Right hindlimb (tissue), 1 donor: ENCODE results near the gene SCRN1.
A peak's percentile ranks its signal among the peaks of the same experiment; 100 is the strongest.

Experiments
- DNase-seq: peaks from one replicate; pipeline ENCODE4 v3.0.0-alpha.2; 2018

Gene SCRN1

DNA sequence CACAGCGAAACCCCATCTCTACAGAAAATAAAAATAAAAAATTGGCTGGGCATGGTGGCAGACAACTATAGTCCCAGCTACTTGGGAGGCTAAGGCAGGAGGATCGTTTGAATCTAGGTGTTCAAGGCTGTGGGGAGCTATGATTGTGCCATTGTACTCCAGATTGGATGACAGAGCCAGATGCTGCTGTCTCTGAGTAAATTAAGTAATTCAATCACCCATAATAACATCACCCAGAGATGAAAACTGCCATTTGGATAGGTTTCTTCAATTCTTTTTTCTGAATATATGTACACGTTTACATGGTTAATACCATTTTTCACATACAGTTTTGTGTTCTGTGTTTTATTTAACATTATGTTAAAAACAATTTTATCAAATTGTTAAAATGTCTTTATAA, 104.0 kb downstream of the SCRN1 start:
- DNase-seq, result no peak

- DNase-seq, result peak; percentile 45
Measured at GRCh38 chr7:29884399-29885272, 105.0 kb downstream of the SCRN1 start.

GRCh38 chr7:29883462-29884398, 105.9 kb downstream of the SCRN1 start:
- DNase-seq, result no peak

GRCh38 chr7:29882481-29882880, 107.1 kb downstream of the SCRN1 start:
- DNase-seq, result no peak

- no peak for DNase-seq
Measured at GRCh38 chr7:29881724-29882123, 107.9 kb downstream of the SCRN1 start.

- peak; percentile 43 for DNase-seq
Measured at GRCh38 chr7:29879609-29880008, 110.0 kb downstream of the SCRN1 start.

GRCh38 chr7:29878081-29878688, 111.4 kb downstream of the SCRN1 start:
- peak; percentile 38 for DNase-seq

DNA sequence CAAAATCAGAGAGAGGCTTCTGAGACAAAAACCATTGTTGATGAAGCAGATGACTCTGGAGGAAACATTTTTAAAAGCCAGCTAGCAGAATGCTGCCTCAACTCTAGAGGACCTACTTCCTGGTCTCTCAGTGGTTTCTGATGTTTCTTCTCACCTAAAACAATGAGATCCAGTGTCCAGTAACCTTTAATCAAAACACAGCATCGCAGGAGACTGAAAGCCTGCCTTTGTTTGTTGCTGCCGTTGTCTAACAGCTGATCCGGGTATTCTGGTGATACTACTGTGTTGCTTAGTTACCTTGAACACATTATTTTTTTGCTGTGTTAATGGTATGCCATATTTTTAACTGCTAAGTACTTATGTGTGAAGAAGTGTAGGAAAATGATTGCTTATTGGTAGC, 112.4 kb downstream of the SCRN1 start:
- DNase-seq, result no peak

DNA sequence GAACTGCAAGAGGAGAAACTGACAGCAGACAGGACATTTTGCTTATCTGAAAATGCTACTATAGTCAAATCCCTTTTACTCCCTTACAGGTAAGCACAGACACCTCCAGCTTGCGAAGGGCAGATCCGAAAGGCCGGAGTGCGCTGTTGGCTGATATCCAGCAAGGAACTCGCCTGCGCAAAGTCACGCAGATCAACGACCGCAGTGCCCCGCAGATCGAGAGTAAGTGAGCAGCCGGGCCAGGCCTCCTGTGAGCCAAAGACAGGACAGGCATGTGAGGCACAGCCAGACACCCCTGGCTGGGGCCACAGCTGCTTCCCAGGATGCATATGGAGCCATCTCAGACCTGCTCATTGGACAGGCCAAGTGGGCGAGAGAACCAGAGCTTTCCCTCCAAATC, 113.9 kb downstream of the SCRN1 start:
- no peak for DNase-seq

DNA sequence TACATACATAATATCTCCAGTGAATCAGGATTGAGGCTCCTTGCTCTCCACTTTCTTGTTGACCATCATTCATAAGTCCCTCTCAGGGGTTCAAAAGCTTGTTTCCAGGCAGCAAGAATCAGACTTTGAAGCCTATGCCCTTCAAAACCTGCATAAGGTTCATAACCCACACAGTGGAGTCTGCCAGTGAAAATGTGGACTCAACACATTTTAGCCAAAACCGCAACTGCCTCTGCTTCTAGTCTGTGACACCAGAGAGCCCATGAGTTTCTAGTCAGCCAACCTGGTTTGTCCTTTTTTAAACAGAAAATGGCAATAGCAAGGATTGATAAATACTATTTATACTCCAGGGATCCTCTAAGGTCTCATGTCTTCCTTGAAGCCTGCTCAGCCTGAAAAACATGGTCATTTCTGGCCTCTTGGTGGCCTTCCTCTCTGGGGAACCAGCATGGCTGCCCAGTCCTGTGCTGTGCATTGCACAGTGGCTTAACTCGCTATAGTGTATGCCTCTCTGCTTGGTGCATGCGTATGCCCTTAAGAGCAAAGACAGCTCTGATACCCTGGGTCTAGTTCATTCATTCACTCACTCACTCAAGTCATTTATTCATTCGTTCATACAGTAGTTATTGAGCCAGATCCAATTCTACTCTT, 115.8 kb downstream of the SCRN1 start:
- no peak for DNase-seq

DNA sequence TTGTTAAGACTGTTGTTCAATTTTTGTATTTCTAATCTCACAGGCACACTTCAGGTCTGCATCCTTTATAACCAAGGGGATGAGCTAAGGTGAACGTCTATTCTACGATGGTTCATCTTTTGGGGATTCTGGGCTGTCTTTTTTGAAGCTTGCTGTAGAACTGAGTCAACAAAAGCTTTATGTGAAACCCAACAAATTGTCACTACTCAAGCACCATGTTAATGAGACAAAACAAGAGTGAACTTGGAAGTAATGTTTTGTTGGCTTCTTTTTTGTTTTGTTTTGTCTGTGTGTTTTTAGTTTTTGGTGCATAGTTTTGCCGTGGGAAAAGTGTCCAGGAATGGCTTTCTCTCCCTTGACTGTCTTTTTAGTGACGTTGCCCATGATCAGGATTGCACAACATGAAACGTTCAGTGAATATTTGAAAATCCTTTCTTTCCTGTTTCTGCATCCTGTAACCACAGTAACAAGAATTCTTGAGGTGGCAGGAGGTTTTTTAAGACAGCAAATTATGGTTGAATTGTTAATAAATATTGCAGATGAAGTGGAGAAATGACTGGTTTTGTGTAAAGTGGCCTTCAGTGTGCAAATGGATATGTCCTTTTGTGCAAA, 117.7 kb downstream of the SCRN1 start:
- DNase-seq, result no peak
